DMS 273 (cell line): ENCODE measurements around the gene AKR1C4.
"Not testable (repeated sequence)": the region's sequence is repeated elsewhere in the genome, so short reads cannot be mapped to it uniquely, and the experiment has no call there.

ENCODE experiments used
- DNase-seq: peaks from one replicate; lab custom pipeline; 2025; ENCODE audit not compliant: unreplicated experiment; lab: John Stamatoyannopoulos, UW

The AKR1C4 gene

DNA sequence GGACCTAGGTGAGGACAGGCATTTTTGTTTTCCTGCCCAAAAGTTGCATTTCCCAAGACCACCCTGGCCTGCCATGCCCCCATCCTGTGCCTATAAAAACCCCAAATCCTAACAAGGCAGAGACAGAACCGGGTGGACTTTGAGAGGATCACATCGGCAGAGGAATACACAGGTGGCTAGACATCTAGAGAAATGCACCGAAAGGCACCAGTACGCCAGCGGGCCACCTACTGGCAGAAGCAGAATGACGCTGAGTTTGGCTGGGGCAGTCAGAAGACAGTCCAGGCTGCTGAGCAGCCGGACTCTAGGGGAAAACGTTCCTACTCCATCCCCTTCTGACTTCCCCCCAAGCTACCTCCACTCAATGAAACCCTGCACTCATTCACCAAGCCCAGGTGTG is 2.8 kb downstream of the AKR1C4 start:
- peak; percentile 7 for DNase-seq

DNA sequence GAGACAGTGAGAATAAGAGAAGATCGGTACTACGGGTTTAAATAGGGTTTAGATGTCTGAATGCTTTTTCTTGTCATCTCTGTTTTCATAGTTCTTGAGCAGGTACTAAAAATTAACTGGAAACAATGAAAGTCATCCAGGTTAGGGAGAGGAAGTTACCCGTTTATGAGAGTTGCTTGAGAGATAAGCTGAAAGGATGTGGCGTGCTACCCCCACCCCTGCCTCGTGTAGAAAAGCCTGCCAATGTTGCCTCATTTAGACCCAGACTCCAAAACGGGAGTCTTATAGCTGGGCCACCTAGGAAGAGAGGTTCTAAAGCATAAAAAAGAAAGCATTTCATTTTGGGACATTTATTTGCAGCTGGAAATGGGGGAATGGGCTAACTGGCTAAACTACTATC is 10.2 kb downstream of the AKR1C4 start:
- DNase-seq = no peak

DNA sequence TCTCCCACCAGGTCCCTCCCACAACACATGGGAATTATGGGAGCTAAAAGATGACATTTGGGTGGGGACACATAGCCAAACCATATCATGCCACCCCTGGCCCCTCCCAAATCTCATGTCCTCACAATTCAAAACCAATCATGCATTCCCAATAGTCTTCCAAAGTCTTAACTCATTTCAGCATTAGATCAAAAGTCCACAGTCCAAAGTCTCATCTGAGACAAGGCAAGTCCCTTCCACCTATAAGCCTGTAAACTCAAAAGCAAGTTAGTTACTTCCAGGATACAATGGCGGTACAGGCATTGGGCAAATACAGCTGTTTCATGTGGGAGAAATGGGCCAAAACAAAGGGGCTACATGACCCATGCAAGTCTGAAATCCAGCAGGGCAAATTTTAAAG is 13.1 kb downstream of the AKR1C4 start:
- not testable (repeated sequence) for DNase-seq

DNA sequence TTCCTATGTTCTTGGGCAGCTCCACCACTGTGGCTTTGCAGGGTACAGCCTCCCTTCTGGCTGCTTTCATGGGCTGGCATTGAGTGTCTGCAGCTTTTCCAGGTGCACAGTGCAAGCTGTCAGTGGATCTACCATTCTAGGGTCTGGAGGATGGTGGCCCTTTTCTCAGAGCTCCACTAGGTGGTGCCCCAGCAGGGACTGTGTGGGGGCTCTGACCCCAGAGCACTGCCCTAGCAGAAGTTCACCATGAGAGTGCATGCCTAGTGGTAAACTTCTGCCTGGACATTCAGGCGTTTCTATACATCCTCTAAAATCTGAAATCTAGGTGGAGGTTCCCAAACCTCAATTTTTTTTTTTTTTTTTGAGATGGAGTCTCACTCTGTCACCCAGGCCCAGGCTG is 13.6 kb downstream of the AKR1C4 start:
- DNase-seq = not testable (repeated sequence)

DNA sequence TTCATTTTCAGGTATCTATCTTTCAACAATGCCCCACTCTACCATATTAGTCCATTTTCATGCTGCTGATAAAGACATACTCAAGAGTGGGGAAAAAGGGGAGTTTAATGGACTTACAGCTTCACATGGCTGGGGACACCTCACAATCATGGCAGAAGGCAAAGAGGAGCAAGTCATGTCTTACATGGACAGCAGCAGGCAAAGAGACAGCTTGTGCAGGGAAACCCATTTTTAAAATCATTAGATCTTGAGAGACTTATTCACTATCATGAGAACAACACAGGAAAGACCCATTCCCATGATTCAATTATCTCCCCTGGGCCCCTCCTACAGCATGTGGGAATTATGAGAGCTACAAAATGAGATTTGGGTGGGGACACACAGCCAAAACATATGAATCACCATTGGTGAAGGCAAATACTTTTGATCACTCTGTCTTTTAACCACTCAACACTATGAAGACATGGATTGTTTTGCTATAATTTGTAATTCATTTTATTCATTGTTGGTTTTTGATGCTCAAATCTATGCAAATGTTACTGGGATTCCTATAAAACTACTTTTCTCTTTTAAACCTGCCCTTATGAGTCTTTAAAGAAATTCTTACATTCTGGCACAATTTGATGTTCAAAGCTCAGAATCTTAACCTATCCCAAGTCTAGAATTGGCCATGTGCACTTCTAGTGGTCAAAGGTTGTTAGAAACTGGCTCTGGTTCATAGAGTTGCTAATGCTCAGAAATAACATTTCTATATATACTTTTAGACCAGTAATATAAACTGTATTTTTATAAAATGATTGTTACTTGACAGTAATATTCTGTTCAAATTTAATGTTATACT is 15.3 kb downstream of the AKR1C4 start:
- no peak for DNase-seq

DNA sequence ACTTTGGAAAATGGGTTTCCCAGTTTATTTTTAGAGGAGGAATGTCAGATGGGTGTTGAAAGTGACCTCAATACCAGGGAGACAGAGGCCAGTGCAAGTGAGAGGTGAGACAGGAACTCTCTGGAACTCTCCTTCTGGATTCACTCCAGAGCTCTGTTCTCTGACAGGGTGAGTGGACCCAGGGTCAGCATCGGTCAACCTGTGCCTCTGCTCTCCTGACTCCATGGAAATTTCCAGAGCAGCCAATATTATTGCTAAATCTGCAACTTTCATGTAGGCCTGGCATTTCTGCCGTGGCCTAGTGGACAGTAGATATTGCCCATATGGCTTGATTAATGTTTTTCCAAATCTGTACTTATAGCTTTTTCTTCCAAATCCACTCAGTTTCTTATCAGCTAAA is 20.2 kb downstream of the AKR1C4 start:
- DNase-seq = no peak

DNA sequence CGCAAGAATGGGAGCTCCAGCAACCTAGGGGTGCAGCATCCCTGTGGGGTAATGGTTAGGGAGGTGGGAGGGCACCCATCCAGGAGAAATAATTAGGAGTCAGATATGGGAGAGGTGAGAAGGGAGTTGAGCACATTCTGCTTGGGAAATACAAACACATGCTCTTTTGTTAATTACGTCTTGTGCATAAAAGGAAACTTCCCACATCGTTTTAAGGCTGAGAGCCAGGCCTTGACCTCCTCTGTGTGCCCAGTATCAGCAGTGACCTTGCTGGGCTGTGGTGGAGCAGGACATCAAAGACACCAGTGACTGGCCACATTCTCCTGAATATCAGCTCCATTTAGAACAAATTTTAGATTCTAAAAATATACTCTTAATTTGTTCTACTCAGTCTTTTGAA is 22.6 kb downstream of the AKR1C4 start:
- DNase-seq = no peak

DNA sequence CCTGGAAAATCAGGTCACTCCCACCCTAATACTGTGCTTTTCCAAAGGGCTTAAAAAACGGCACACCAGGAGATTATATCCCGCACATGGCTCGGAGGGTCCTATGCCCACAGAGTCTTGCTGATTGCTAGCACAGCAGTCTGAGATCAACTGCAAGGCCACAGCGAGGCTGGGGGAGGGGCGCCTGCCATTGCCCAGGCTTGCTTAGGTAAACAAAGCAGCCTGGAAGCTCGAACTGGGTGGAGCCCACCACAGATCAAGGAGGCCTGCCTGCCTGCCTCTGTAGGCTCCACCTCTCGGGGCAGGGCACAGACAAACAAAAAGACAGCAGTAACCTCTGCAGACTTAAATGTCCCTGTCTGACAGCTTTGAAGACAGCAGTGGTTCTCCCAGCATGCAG is 26.3 kb downstream of the AKR1C4 start:
- DNase-seq = not testable (repeated sequence)

DNA sequence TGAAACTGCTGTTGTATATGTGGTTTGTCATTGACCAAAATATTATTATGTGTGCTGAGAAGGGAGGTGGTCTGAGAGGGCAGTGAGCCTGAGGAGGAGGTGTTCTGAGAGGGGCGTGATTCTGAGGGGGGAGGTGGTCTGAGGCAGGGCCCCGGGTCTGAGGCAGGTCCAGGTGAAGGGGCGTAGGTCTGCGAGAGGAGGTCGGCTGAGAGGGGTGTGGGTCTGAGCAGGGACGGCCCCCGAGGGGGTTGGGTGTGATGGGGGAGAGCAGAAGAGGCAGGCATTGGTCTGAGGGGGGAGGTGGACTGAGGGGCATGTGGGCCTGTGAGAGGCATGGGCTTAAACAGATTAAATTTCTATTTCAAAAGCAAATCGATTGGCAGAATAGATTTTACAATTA is 32.4 kb downstream of the AKR1C4 start:
- DNase-seq = no peak

DNA sequence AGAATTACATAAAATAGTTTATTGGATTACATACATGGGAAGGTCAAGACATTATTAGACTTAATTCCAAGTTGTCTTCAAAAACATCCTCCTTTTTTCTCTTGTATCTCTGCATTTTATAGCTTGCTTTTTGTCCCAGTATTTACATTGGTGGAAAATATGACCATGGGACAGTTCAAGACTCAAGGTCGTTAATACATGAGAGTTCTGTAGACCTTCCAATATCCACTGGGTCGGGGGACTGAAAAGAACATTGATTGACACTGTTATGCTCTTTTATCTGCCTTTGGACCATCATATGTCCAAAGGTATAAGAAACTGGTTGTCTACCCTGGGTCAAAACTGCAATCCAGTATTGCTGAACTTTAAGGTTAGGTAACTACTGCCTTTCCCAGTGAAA is 36.7 kb downstream of the AKR1C4 start:
- DNase-seq = no peak

DNA sequence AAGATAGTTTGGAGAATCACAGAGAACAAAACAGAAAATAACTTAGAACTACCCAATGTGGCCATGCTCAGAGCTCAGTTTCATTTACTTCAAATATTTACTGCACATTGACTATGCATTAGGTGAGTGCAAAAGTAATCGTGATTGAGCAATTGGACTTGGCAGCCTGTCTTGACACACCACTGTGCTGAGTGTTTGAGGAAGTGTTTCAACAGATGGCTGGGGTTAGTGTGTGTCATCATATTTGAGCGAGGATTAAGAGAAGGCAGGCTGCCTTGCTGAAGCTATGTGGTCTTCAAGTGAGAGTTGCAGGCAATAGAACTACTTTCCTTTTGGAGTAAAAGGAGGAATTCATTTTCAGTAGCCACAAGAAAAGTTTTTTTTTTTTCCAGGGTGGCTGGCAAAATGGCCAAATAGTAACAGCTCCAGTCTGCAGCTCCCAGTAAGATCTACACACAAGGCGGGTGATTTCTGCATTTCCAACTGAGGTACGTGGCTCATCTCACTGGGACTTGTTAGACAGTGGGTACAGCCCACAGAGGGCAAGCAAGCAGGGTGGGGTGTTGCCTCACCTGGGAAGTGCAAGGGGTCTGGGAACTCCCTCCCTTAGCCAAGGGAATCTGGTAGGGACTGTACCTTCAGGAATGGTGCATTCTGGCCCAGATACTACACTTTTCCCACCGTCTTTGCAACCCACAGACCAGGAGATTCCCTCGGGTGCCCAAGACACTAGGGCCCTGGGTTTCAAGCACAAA is 37.6 kb downstream of the AKR1C4 start:
- DNase-seq = peak; percentile 63

DNA sequence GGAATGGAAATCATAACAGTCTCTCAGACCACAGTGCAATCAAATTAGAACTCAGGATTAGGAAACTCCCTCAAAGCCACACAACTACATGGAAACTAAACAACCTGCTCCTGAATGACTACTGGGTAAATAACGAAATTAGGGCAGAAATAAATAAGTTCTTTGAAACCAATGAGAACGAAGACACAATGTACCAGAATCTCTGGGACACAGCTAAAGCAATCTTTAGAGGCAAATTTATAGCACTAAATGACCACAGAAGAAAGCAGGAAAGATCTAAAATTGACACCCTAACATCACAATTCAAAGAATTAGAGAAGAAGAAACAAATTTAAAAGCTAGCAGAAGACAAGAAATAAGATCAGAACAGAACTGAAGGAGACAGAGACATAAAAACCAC is 40.9 kb downstream of the AKR1C4 start:
- not testable (repeated sequence) for DNase-seq

DNA sequence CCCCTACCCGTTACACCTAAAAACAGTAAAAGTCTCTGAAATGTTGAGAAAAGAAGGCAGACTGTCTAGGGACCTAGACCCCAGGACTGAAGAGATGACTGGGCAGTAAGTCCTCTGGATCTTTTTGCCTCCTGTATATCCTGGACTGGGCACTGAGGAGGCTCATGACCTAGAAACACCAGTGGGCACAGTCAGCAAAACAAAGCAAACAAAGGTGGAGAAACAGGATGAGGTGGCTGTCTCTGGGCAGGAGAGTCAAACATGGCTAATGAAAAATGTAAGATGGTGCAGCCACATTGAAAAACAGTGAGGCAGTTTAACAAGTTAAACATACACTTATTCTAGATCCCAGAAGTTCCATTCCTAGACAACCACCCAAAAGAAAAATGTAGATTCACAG is 45.9 kb downstream of the AKR1C4 start:
- no peak for DNase-seq

DNA sequence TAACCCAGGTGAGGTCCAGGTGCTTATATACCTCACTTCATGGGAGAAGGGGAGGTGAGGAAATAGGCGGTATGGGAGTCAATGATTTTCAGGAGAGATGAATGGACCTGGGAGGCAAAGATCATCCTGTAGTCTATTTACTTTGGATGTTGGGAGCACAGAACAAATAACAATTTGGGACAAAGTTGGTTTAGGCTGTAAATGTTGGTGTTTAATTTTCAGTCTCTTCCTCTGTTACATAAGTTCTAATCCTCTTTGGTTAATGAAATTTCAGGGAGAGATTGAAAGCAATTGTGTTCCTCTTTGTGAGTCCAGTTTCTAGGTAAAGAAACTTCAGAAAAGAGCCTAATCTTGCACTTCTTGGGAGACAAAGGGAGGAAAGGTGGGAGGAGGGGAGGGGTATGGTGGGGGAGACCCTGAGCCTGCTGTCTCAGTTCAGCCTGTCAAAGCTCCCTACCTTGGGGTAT is 46.9 kb downstream of the AKR1C4 start:
- no peak for DNase-seq

DNA sequence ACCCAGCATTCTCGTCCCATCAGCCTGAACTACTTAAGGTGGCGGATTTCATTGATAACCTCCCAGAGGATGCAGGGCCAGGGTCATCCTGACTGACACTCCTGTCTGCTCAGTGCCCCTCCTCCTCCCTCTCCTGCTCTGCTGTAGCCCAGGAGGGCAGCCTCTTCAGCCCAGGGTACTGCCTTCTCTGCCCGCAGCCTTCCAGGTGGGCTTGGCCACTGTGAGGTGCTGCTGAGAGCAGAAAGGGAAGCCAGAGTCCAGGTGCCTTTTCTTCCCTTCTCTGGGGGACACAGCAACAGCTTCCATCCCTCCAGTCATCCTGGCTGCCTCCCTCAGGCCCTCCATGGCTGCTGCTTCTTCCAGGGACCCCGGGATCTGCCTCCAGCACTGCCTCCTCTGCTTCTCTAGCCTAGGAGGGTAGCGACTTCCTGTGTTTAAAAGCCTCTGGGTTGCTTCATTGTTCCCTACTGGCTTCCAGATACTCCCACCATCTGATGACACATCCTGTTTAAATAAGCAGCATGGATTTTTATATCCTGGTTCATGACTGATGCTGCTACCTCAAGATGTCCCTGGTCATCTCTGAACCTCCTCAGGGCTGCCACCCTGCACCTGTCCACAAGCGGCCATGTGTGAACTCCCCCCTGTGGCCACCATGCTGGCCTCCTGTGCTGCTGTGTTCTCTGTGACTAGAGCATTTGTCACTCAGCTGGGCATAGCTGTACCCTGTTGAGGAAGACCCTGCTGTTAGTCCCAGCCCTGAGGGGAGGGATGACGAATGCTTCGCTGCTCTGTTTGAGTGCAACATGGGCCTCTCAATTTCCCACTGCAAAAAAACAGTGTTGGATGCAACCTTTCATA is 55.8 kb downstream of the AKR1C4 start:
- DNase-seq = no peak

DNA sequence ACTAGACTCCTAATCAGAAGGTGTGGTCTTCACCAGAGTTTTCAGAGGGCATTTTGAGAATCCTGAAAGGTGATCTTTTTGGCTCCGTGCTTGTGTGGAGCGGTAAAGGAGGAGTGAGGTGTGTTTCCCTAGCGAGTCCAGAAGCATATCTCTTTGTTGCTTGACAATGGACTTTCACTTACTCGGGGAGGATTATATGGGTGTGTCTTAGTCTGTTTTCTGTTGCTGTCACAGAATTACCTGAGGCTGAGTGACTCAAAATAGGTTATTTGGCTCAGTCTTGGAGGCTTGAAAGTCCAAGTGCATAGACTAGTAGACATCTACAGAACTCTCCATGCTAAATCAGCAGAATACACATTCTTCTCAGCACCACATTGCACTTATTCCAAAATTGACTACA is 57.9 kb downstream of the AKR1C4 start:
- no peak for DNase-seq

DNA sequence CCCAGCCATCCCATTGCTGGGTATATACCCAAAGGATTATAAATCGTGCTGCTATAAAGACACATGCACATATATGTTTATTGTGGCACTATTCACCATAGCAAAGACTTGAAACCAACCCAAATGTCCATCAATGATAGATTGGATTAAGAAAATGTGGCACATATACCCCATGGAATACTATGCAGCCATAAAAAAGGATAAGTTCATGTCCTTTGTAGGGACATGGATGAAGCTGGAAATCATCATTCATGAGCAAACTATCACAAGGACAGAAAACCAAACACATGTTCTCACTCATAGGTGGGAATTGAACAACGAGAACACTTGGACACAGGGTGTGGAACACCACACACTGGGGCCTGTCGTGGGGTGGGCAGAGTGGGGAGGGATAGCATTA is 61.1 kb downstream of the AKR1C4 start:
- not testable (repeated sequence) for DNase-seq

DNA sequence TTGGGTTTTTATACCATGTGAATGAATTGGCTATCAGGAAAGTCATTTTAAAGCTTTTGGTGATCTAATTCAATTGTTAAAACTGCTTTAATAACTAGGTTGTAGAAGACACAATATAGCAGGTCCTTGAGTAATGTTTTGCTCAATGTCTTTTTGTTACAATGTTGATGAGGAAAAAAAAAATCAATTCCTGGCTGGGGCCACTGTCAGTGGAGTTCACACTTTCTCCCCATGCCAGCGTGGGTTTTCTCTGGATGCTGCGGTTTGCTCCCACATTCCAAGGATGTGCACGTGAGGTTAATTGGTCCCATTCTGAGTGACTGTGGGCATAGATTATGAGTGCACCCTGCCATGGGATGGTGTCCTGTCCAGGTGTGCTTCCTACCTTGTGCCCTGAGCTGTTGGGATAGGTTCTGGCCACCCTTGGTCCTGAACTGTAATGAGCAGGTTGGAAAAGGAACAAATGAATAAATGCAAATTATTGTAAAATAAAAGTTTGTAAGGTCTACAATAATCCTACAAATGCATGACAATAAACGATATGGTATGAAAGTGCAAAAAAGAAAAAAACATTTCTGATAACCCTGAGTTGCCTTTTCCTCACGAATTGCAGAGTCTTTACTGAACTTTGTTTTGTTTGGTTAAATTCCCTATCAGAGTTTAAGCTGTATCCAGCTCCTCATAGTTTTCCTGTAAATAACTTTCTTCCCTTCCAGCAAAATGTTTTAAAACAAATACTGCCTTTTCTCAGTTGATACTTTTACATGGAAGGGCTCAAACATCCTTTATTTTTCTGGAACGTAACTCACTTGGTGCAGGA is 62.7 kb downstream of the AKR1C4 start:
- no peak for DNase-seq

DNA sequence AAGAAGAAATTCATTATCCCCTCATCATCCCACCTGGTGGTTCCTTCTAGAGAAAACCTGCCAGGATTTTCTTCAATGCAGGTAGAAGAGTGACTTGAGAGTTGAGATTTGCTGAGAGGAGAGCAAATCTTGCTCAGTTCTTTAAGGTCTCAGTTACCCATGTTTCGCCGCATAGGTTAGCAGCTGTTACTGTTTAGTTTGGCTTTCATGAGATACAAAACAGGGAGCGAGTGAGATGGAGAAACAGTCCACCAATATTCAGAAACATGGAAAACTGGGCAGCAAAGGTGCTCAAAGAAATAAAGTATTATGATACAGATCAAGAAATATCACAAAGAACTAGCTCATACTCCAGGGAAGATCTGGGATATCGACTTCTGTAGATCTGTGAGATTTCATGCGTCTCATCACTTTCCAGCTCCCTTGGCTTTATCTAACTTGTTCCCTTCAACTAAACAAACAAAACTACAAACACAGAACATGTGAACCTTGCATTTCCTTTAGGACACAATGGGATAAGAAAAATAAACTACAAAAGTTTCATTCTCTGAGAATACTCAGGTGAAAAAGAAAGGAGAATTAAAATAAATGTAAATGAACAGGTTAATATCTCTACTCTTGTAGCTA is 63.4 kb downstream of the AKR1C4 start:
- DNase-seq = no peak

DNA sequence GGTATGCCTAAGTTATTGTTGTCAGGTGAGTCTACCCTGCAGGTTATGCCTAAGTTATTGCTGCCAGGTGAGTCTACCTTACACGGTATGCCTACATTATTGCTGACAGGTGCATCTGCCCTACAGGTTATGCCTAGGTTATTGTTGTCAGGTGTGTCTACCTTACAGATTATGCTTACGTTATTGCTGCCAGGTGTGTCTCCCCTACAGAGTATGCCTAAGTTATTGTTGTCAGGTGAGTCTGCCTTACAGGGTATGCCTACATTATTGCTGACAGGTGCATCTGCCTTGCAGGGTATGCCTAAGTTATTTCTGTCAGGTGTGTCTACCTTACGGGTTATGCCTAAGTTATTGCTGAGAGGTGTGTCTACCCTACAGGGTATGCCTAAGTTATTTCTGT is 64.2 kb downstream of the AKR1C4 start:
- no peak for DNase-seq
